Raji (cell line): Measurements from ENCODE around the gene ACTR6.

Source experiments
- POLR2A ChIP-seq: IDR thresholded peaks from 2 replicates; pipeline ENCODE4 v1.6.1; 2011; ENCODE audit warnings: low read depth, low read length, control low read depth; ENCODE audit not compliant: insufficient read depth

Gene ACTR6

GRCh38 chr12:100173111-100173510 is 27.5 kb upstream of the ACTR6 start:
- no peak for TF ChIP-seq POLR2A

- no peak for TF ChIP-seq POLR2A
Measured at GRCh38 chr12:100174495-100174894, 26.1 kb upstream of the ACTR6 start.

GRCh38 chr12:100179252-100179651 is 21.4 kb upstream of the ACTR6 start:
- no peak for TF ChIP-seq POLR2A

DNA sequence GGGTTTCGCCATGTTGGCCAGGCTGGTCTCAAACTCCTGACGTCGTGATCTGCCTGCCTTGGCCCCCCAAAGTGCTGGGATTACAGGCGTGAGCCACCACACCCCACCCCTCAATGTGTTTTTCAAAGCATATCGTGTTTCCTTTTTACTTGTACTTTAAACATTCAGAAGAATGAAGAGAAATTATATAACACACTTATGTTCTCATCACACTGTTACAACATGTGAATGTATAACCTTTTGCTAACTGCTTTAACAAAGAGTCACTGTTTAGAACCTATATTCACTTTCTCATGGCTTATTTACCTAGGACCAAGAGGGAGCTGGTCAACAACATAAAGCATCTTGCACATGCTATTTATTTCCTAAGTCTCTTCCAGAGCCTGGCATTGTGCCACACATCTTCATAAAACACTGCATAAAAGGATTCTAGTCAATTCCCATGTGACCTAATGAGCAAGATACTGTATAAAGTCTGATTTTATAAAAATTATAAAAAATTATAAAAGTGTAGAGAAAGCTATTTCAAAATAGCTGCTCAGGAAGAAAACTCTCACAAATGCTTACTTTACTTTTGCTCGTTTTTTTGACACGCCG is 16.0 kb upstream of the ACTR6 start:
- no peak for TF ChIP-seq POLR2A

DNA sequence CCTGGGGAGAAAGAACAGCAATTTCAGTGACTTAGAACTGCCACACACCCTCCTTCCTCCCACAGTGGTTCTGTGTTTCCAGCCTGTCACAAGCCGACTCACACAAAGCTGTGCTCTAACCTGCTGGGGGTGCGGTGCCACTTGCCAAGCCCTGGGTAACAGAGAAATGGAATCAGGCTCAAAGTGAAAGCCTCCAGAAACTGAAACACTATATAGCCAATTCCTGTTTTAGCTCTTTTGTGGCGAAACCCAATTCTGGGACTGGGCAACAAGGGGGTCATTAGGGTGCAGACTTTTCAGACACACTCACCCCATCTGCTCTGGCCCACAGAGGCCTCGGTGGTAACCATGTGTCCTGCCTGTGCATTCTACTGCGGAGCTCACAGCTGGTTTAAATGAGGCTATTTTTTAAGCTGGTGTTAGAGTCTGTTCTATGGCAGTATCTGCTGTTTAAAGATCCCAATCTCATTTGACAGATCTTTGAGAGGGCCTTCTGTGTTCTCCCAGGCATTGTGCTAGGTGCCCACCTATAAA is 15.2 kb upstream of the ACTR6 start:
- TF ChIP-seq POLR2A = no peak

- TF ChIP-seq POLR2A = no peak
Measured at GRCh38 chr12:100186071-100186470, 14.5 kb upstream of the ACTR6 start.

- TF ChIP-seq POLR2A = no peak
Measured at GRCh38 chr12:100187068-100187467, 13.5 kb upstream of the ACTR6 start.

DNA sequence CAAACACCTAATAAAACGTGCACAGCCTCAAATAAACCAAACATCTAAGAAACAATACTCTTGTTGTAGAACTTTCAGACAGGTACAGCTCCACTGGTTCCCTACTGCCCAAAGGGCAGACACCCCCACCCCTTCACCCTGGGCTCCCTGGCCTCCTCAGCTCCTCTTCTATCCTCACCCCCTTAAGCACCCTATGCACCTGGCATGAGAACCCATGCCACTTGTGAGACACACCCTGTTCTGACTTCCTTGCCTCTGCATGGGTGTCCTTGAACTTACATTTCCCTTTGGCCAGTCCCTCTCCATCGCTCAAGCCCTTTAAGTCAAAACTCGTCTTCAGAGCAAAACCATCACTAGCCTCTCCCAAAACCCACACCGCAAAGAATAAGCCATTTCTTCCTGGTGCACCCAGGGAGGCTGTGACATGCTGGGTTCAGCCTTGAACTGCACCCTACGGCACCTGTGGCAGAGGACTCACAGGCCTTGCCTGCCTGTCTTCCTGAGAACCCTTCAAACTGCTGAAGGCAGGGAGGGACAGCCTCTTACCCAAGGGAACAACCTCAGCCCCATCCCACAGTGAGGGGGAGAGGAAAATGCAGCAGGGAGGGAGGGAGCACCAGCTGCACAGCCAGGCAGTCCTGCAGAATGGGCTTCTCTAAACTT is 12.6 kb upstream of the ACTR6 start:
- no peak for TF ChIP-seq POLR2A

DNA sequence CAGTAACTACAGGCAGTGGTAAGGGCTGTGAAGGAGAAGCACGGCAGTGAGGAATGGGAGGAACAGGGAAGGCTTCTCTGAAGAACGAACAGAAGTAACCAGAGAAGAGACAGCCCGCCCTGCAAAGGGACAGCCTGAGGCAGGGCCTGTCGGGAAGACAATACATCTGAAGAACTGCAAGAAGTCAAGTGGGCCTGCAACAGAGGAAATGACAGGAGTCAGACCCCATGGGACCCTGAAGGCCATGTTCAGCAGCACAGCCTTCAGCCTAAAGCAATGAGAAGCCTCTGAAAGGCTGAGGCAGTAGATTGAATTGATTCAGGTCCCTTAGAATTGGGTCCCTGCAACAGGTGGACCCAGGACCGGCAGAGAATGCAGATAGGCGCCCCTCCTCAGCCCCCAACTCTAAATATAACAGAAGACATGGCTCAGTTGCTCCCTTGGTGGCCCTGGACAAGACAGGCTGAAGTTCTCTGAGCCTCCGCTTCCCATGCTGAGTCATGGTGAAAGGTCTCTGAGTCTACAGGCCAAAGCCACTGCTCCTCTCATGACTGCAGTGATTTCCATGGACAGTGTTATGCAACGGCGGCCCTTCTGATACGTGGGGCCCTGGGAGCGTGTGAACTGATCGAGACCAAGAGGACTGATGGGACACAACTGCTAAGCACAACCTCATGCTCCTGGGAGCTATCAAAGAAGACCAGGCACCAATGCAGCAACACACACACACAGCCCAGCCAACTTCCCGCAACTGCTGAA is 10.8 kb upstream of the ACTR6 start:
- TF ChIP-seq POLR2A = no peak

GRCh38 chr12:100193085-100193484 is 7.5 kb upstream of the ACTR6 start:
- TF ChIP-seq POLR2A = no peak

GRCh38 chr12:100197486-100197885 is 3.1 kb upstream of the ACTR6 start:
- no peak for TF ChIP-seq POLR2A

- TF ChIP-seq POLR2A = no peak
Measured at GRCh38 chr12:100199023-100199346, 1.6 kb upstream of the ACTR6 start.

- no peak; the same call in none of the 2 replicates for TF ChIP-seq POLR2A
Measured at GRCh38 chr12:100199347-100200149, 1.1 kb upstream of the ACTR6 start.

GRCh38 chr12:100201604-100202423 is 1.2 kb downstream of the ACTR6 start:
- no peak for TF ChIP-seq POLR2A
